GM12891 (cell line): ENCODE data around the gene POLD3.

Source experiments
- PAX5 ChIP-seq: IDR thresholded peaks from 2 replicates; pipeline ENCODE4 v1.6.1; 2011; ENCODE audit warnings: low read length, moderate library complexity, mild to moderate bottlenecking; ENCODE audit not compliant: insufficient read depth, severe bottlenecking
- POLR2A ChIP-seq: IDR thresholded peaks from 2 replicates; pipeline ENCODE4 v1.6.1; 2011; ENCODE audit warnings: low read depth, low read length, control low read depth
- POLR2AphosphoS5 ChIP-seq: IDR thresholded peaks from 2 replicates; pipeline ENCODE4 v1.6.1; 2011; ENCODE audit warnings: low read depth, low read length, control low read depth
- POU2F2 ChIP-seq: IDR thresholded peaks from 2 replicates; pipeline ENCODE4 v1.6.1; 2011; ENCODE audit warnings: low read depth, mild to moderate bottlenecking, control low read depth, low read length, moderate library complexity
- SPI1 ChIP-seq: IDR thresholded peaks from 2 replicates; pipeline ENCODE4 v1.6.1; 2011; ENCODE audit warnings: low read depth, low read length, control low read depth
- TAF1 ChIP-seq: IDR thresholded peaks from 2 replicates; pipeline ENCODE4 v1.6.1; 2011; ENCODE audit warnings: low read depth, low read length, control low read depth

GRCh38 chr11:74642912-74643311 is 50.5 kb downstream of the POLD3 start:
- TF ChIP-seq POLR2A (no peak), POLR2AphosphoS5 (no peak), POU2F2 (no peak), TAF1 (no peak), PAX5 (no peak), SPI1 (no peak)
